Upper lobe of right lung (tissue), 1 donor: ENCODE data around the gene SLC23A3. TPM values are rescaled to one million over a fixed set of nuclear protein-coding genes. Genes with fewer than 3 reads are reported as not detected.

Experiments used
- ATAC-seq: fragments of 200-7000 bp; cut with Tn5 transposase; one replicate; pipeline ENCODE4 v1.9.1; 2020; ENCODE audit warnings: mild to moderate bottlenecking, moderate library complexity
- DNase-seq: peaks from one replicate; pipeline ENCODE4 v3.0.0-alpha.2; 2020
- H3K27ac ChIP-seq: fragments of 200-600 bp; one replicate; pipeline ENCODE4 v1.8.0; 2022
- H3K27me3 ChIP-seq: fragments of 200-600 bp; one replicate; pipeline ENCODE4 v1.8.0; 2022; ENCODE audit warnings: mild to moderate bottlenecking
- H3K36me3 ChIP-seq: fragments of 200-600 bp; one replicate; pipeline ENCODE4 v1.8.0; 2022
- H3K4me1 ChIP-seq: fragments of 200-600 bp; one replicate; pipeline ENCODE4 v1.8.0; 2022
- H3K4me3 ChIP-seq: fragments of 200-600 bp; one replicate; pipeline ENCODE4 v1.8.0; 2022; ENCODE audit warnings: mild to moderate bottlenecking
- H3K9me3 ChIP-seq: fragments of 200-600 bp; one replicate; pipeline ENCODE4 v1.8.0; 2022
- intact Hi-C: fragments of 100-400 bp; cut with DNase I; formaldehyde crosslinking; loops from one replicate; pipeline ENCODE4 v1.11.0; 2022
- total RNA-seq: library from RNA; stranded (reverse); fragmentation: NEBNext Ultra II Directional; extraction: Animal tissue kit (Norgen Biotek cat#: 25700); gene quantifications from one replicate; pipeline ENCODE4 v1.2.1, GENCODE V29; 2021
- TF ChIP-seq, protein P1 (sequence below): fragments of 200-600 bp; IDR thresholded peaks from one replicate; pipeline ENCODE4 v1.8.0; 2022; ENCODE audit warnings: antibody characterized with exemption
- donor health status: DM: no; HTN: yes; CAD: no; lungs with severe emphysema.

SLC23A3 gene
- total RNA-seq, 1 donor from 2014 or later, result 3.1 TPM

DNA sequence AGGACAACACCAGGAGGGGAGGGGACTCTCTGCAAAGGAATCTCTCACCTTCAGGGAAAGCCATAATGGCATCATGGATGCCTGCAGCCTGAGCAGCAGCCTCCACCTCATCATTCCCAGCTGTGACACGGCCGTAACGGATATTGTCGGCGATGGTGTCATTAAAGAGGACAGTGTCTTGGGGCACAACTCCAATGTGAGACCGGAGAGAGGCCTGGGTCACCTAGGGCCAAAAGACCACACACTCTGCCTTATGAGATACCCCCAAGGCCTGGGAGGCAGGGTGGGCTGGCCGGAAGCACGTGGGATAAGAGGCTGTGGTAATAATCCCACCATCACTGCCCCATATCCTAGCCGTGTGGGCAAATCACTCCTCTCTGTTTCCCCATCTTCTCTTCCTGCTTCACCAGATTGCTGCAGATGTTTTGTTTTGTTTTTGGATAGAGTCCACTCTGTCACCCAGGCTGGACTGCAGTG lies 41.1 kb upstream of the SLC23A3 start:
- ATAC-seq (no peak), DNase-seq (no peak)
- Histone ChIP-seq H3K4me3 (no peak overlapping the region), H3K36me3 (peaks cover 55% of the 10 kb centered on the region), H3K4me1 (peaks cover 16% of the 10 kb centered on the region), H3K27me3 (no peaks in the 10 kb centered on the region), H3K9me3 (no peaks in the 10 kb centered on the region), H3K27ac (no peak overlapping the region)
- intact Hi-C loops, result no loop called here
- TF ChIP-seq, protein P1, sequence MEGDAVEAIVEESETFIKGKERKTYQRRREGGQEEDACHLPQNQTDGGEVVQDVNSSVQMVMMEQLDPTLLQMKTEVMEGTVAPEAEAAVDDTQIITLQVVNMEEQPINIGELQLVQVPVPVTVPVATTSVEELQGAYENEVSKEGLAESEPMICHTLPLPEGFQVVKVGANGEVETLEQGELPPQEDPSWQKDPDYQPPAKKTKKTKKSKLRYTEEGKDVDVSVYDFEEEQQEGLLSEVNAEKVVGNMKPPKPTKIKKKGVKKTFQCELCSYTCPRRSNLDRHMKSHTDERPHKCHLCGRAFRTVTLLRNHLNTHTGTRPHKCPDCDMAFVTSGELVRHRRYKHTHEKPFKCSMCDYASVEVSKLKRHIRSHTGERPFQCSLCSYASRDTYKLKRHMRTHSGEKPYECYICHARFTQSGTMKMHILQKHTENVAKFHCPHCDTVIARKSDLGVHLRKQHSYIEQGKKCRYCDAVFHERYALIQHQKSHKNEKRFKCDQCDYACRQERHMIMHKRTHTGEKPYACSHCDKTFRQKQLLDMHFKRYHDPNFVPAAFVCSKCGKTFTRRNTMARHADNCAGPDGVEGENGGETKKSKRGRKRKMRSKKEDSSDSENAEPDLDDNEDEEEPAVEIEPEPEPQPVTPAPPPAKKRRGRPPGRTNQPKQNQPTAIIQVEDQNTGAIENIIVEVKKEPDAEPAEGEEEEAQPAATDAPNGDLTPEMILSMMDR, result no peak

- Histone ChIP-seq H3K4me3 (no peak overlapping the region), H3K27ac (no peak overlapping the region), H3K4me1 (peaks cover 18% of the 10 kb centered on the region), H3K27me3 (no peaks in the 10 kb centered on the region), H3K9me3 (no peaks in the 10 kb centered on the region), H3K36me3 (peaks cover 50% of the 10 kb centered on the region)
- DNase-seq, result no peak
- no peak for ATAC-seq
- intact Hi-C loops, result no loop called here
- TF ChIP-seq, protein P1, result no peak
These were observed 40.5 kb upstream of the SLC23A3 start for GRCh38 chr2:219210196-219210885.

DNA sequence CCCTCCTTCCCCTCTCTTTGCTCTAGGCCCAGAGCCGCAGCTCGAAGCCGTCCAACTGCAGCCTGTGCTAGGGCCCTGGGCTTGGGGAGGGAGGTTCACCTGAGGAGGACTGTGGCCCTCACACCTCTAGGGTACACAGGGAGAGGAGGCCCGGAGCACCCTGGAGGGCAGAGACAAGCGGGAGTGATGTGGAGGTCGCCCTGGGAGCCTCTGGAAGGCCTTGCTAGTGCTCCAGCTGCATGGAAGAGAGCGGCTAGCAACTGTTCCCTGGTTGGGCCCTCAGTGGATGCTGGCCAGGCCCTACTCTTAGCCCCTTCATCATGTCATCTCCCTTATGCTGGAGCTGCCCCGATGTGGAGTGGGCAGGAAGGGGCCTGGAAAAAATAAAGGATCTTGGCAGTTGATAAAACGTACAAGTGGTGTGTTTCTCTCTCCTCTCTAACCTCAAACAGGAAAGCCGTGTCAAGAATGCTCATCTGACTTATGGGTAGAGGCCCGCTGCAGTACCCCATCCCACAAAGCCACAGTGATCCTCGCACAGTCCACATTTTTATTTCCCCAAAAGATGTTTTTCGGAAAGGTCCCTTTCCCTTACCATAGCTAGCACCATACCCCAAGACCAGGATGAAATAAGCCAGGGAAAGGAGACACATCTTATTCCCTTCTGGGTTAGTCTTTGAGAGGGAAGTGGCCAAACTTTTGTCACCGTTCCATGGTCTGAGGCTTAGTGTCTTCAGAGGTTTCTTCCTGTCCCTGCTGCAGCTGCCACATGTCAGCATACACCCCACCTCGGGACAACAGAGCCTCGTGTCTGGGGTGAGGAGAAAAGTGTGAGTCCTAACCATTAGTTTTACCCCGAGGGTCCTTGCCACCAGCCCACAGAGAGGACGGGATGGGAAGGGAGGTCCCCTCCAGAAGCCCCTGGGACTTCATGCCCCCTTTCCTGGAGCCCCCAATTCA lies 39.7 kb upstream of the SLC23A3 start:
- H3K4me1 ChIP-seq, result peaks cover 18% of the 10 kb centered on the region
- H3K27ac ChIP-seq, result no peak overlapping the region
- no peaks in the 10 kb centered on the region for H3K27me3 ChIP-seq
- peaks cover 45% of the 10 kb centered on the region for H3K36me3 ChIP-seq
- ATAC-seq, result no peak
- TF ChIP-seq, protein P1, result no peak
- no peaks in the 10 kb centered on the region for H3K9me3 ChIP-seq
- DNase-seq, result no peak
- no peak overlapping the region for H3K4me3 ChIP-seq
- intact Hi-C loops, result no loop called here

GRCh38 chr2:219207884-219208740 lies 38.3 kb upstream of the SLC23A3 start:
- H3K36me3 ChIP-seq, result peaks cover 34% of the 10 kb centered on the region
- DNase-seq, result no peak
- TF ChIP-seq, protein P1, result no peak

More at GRCh38 chr2:219207884-219208740, 38.3 kb upstream of the SLC23A3 start:
- Histone ChIP-seq H3K4me3 (peak overlapping the region; percentile 73), H3K9me3 (no peaks in the 10 kb centered on the region), H3K27ac (peak overlapping the region; percentile 90), H3K27me3 (no peaks in the 10 kb centered on the region), H3K4me1 (peaks cover 18% of the 10 kb centered on the region)
- intact Hi-C loops, result no loop called here
- ATAC-seq, result no peak
